Epithelial cell of esophagus (primary cell): ENCODE results near the gene FHOD3.
A peak's percentile ranks its signal among the peaks of the same experiment; 100 is the strongest.

Experiments used
- DNase-seq: peaks from one replicate; pipeline ENCODE4 v3.0.0; 2010; ENCODE audit warnings: low read depth
- H3K4me3 ChIP-seq: 2 replicates; pipeline ENCODE4 v1.5.1; 2011; ENCODE audit warnings: mild to moderate bottlenecking, low read length, control low read depth
- TF ChIP-seq, protein P1 (sequence below): IDR thresholded peaks from 2 replicates; pipeline ENCODE4 v1.5.1; 2011; ENCODE audit warnings: low read depth, mild to moderate bottlenecking, low read length, control low read depth, inconsistent platforms; ENCODE audit not compliant: insufficient read depth; ENCODE audit errors: missing control alignments

FHOD3 gene

DNA sequence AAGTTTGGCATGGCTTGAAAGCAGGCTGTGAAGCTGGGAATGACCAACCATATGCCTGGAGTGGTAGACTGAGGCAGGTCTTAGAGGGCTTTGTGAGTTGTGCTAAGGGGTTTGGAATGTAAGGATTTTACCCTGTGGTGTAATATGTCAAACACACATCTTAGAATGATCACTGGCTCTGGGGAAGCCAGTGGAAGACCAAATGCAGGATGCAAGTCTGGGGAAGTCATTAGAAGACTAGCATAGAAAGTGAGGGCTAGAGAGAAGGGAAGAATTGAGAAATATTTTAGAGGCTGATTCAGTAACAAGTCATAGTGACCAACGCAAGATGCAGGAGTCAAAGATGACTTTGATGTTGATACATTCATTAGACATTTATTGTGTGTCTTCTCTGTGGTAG is 3.5 kb upstream of the FHOD3 start:
- peak; percentile 64 for DNase-seq
- H3K4me3 ChIP-seq = no peak overlapping the region
- TF ChIP-seq, protein P1, sequence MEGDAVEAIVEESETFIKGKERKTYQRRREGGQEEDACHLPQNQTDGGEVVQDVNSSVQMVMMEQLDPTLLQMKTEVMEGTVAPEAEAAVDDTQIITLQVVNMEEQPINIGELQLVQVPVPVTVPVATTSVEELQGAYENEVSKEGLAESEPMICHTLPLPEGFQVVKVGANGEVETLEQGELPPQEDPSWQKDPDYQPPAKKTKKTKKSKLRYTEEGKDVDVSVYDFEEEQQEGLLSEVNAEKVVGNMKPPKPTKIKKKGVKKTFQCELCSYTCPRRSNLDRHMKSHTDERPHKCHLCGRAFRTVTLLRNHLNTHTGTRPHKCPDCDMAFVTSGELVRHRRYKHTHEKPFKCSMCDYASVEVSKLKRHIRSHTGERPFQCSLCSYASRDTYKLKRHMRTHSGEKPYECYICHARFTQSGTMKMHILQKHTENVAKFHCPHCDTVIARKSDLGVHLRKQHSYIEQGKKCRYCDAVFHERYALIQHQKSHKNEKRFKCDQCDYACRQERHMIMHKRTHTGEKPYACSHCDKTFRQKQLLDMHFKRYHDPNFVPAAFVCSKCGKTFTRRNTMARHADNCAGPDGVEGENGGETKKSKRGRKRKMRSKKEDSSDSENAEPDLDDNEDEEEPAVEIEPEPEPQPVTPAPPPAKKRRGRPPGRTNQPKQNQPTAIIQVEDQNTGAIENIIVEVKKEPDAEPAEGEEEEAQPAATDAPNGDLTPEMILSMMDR = no peak

DNA sequence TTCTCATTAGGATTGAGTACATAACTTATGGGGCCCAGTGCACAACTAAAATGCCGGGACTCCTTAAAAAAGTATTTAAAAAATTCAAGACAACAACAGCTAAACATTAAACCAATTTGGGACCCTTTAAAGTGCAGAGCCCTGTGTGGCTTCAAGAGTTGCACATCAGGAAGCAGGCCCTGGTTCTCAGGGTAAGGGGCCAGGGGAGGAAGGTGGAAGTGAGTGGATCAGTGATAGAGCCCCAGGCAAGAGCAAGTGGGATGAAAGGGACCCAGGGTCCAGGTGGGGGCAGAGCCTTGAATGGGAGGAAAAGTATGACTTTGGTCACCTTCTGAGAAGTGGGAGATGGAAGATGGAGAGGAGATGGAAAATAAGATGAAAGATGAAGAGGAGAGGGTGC is 2.3 kb upstream of the FHOD3 start:
- no peak overlapping the region for H3K4me3 ChIP-seq
- TF ChIP-seq, protein P1 = no peak
- DNase-seq = no peak

DNA sequence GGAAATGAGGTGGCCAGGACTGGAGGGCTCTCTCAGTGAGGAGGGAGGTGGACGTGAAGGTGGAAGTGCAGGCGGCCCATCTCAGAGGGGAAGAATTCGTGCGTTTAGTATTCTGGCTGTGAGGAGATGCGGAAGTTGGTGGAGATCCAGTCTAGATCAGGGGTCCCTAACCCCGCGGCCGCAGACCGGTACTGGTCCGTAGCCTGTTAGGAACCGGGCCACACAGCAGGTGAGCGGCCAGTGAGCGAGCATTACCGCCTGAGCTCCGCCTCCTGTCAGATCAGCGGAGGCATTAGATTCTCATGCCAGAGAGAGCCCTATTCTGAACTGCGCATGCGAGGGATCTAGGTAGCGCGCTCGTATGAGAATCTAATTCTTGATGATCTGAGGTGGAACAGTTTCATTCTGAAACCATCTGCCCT is 1.6 kb upstream of the FHOD3 start:
- TF ChIP-seq, protein P1 = no peak
- H3K4me3 ChIP-seq = no peak overlapping the region
- DNase-seq = no peak

DNA sequence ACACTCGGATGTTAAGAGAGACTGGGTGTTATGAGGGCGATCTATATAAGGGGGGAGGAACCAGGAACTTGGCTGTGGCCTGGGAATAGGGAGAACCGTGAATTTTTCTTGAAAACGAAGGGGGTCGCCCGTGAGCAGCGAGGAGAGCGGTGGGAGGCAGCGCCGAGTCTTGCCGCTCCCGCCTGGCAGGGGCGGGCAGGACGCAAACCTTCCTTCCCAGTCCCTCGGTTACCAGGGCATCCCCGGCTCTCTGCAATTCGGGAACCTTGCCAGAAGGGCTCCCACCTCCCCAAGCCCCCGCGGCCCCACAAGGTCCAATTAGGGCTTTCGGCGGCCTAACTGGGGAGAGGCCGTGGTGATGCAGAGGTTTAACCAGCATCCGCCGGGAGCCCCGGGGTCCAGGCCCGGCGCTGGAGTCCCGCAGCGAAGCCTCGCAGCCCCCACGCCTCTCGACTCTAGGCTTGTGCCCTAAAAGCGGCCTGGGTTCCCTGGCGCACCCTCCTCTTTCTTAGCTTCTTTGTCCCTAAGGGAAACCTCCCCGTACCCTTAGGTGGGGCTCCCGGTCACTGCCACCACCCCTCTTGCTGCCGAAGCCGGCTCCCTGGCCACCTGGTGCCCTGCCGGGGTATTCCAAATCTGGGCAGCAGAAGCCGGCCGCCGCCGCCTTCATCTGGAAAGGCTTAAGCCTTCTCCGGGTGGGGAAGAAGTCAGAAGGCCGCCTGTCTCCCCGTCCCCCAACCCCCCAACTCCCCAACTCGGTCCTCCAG is 680 bp upstream of the FHOD3 start:
- TF ChIP-seq, protein P1 = peak; percentile 30
- peak; percentile 70 for DNase-seq
- peak overlapping the region; percentile 50 for H3K4me3 ChIP-seq

DNA sequence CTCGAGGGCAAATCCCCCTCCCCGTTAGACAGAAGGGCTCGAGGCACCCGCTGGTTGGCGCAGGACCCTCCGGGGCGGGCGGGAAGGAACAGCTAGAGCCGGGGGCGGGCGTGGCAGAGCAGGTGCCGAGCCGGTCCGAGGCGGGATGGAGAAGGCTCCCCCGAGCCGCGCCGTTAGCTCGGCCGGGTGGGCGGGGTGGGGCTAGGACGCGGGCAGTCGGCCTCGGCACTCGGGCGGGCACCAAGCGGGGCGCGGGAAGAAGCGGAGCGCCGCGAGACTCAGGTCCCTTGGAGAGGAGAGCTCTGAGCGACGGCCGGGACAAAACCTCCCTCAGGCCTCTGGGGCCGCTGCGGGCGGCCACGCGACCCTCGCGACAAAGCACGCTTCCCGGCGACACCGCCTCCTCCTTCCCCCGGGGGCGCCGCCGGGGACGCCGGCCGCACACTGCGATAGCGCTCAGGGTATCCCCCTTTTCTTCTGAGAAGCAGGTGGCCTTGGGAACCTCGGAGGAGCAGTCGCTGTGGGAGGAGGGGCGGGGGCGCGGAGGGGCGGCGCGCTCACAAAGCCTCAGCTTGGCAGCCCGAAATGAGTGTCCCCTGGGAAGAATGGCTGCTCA is 721 bp downstream of the FHOD3 start:
- TF ChIP-seq, protein P1 = no peak
- no peak for DNase-seq
- H3K4me3 ChIP-seq = peak overlapping the region; percentile 50

DNA sequence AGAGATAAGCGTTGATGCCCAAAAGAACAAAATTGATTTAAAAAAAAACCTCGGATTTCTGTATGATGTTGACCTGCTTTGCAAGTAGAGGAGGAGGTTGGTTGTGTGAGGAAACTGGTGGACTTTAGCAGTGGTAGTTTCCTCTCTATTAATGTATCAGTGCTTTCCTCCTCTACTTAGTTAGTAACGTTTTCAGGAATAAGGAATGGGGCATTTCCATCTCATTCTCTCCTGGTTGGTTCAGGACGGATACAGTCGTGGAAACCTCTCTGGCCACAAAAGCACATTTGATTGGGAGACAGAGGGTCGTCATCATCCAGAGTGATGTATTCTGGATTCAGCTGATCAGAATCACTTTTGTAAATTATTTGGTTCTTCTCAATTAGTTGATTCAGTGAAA is 1.5 kb downstream of the FHOD3 start:
- H3K4me3 ChIP-seq = no peak overlapping the region
- TF ChIP-seq, protein P1 = no peak
- no peak for DNase-seq
